ENCODE results near the gene CLMN. TPM values are rescaled to one million over a fixed set of nuclear protein-coding genes. Genes with fewer than 3 reads are reported as not detected.

CLMN gene
- total and polyA plus RNA-seq, 2 donors: 4.3 to 11.1 TPM

DNA sequence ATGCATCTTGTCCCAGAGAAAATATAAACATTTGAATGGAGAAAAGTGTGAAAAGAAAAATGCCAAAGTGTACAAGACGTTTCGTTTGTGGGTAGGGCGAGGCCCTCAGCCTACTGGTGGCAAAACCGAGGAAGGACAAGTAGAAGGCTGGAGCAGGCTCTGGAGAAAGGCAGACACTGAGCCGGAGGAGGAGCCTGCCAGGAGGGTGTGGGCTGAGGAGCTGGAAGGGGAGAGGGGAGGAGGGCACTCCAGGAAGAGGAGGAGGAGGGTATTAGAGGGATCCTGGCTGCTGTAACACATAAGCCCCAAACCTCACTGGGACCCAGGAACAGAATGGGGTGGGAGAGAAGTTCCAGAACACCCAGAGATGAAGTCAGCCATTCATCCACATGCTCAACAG lies 47.7 kb downstream of the CLMN start:
- no peak overlapping the region for H3K27ac ChIP-seq (ENCODE audit: low read depth)
- no peak for DNase-seq (ENCODE audit: extremely low spot score)
- H3K36me3 ChIP-seq (ENCODE audit: insufficient read depth): no peaks in the 10 kb centered on the region
- WGBS: 72% methylated on average over 5 of the region's 5 CpGs
- no peak overlapping the region for H3K4me3 ChIP-seq (ENCODE audit: low read depth, low read length)
- H3K4me1 ChIP-seq (ENCODE audit: insufficient read depth): no peaks in the 10 kb centered on the region

GRCh38 chr14:95270203-95270602 lies 49.5 kb downstream of the CLMN start:
- Histone ChIP-seq H3K27ac (ENCODE audit: low read depth) (no peak overlapping the region), H3K36me3 (ENCODE audit: insufficient read depth) (no peaks in the 10 kb centered on the region), H3K4me1 (ENCODE audit: insufficient read depth) (no peaks in the 10 kb centered on the region), H3K4me3 (ENCODE audit: low read depth, low read length) (no peak overlapping the region)
- no peak for DNase-seq (ENCODE audit: extremely low spot score)
- 83% methylated on average over 2 of the region's 2 CpGs for WGBS

DNA sequence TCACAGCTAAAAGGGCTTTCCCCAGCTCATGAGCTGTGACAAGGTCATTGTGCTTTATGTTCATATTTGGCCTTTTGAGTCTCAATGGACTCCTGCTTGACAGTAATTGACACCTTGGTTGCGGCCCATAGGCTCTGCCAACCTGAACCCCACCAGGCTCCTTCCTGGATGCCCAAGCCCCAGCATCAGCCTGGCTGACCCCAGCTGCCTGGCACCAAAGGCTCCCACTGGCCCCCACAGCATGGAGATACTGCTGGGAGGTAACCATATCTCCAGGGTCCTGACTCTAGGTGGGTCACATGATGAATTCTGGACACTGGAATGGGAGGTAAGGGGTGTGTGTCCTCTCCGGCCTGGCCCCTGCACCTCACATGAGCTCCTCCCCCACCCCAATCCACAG lies 50.2 kb downstream of the CLMN start:
- no peak overlapping the region for H3K4me3 ChIP-seq (ENCODE audit: low read depth, low read length)
- H3K27ac ChIP-seq (ENCODE audit: low read depth): no peak overlapping the region
- no peak for DNase-seq (ENCODE audit: extremely low spot score)
- H3K4me1 ChIP-seq (ENCODE audit: insufficient read depth): no peaks in the 10 kb centered on the region
- 85% methylated on average over 2 of the region's 2 CpGs for WGBS
- H3K36me3 ChIP-seq (ENCODE audit: insufficient read depth): no peaks in the 10 kb centered on the region

DNA sequence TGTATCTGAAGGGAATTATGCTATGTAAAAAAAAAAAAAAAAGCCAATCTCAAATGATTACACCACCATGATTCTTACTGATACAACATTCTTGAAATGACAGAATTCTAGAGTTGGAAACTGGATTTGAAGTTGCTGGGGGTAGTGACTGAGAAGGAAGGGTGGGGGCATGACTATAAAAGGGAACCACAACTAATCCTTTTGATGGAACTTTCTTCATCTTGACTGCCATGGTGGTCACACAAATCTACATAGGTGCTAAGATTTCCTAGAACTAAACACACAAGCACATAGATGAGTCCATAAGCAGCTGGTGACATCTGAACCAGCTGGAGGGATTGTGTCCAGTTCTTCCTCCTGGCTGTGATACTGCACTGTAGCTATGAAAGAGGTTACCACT lies 51.4 kb downstream of the CLMN start:
- Histone ChIP-seq H3K4me1 (ENCODE audit: insufficient read depth) (no peaks in the 10 kb centered on the region), H3K27ac (ENCODE audit: low read depth) (no peak overlapping the region), H3K36me3 (ENCODE audit: insufficient read depth) (no peaks in the 10 kb centered on the region), H3K4me3 (ENCODE audit: low read depth, low read length) (no peak overlapping the region)
- DNase-seq (ENCODE audit: extremely low spot score): no peak

- Histone ChIP-seq H3K4me1 (ENCODE audit: insufficient read depth) (no peaks in the 10 kb centered on the region), H3K4me3 (ENCODE audit: low read depth, low read length) (no peak overlapping the region), H3K27ac (ENCODE audit: low read depth) (no peak overlapping the region), H3K36me3 (ENCODE audit: insufficient read depth) (no peaks in the 10 kb centered on the region)
- DNase-seq (ENCODE audit: extremely low spot score): no peak
- 70% methylated on average over 4 of the region's 4 CpGs for WGBS
Observed at GRCh38 chr14:95267306-95267705, 52.4 kb downstream of the CLMN start.

DNA sequence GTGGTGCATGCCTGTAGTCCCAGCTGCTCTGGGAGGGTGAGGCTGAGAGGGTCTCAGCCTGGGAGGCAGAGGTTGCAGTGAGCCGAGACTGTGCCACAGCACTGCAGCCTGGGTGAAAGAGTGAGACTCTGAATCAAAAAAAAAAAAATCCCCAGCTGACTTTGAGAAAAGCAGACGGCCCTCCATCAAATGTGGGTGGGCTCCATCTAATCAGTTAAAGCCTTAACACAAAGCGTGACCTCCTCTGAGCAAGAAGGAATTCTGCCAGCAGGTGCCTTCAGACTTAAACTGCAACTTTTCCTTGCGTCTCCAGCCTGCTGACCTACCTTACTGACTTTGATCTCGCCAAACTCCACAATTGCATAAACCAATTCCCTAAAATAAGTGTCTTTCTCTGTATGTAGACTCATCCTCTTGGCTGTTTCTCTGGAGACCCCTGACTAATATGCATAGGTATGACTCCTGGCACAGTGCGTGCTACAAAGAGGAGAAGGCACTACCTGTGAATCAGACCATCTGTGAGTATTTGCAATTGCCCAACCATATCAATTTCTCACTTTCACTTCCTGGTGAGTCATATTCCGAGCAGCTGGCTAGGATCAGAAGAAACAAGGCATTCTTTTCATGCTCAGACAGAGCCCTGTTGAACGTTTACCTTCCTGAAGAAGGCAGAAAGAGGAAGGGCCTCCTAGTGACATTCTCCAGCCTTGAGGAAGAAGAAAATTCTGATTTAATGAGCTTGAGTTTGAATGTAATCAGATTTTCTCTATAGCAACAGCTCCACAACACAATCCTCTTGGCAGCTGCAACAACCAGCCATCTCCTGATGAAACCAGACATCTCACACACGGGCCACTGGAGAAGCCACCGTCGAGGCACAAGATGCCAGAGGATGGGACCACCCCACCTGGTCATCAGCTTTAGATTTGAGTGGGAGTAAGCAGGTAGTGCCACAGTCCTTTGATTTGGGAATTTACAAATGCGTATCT lies 54.3 kb downstream of the CLMN start:
- DNase-seq (ENCODE audit: extremely low spot score): peak; percentile 92
- H3K4me1 ChIP-seq (ENCODE audit: insufficient read depth): no peaks in the 10 kb centered on the region
- no peaks in the 10 kb centered on the region for H3K36me3 ChIP-seq (ENCODE audit: insufficient read depth)
- H3K4me3 ChIP-seq (ENCODE audit: low read depth, low read length): no peak overlapping the region
- peak overlapping the region; percentile 28 for H3K27ac ChIP-seq (ENCODE audit: low read depth)
- WGBS: 33% methylated on average over 12 of the region's 12 CpGs

DNA sequence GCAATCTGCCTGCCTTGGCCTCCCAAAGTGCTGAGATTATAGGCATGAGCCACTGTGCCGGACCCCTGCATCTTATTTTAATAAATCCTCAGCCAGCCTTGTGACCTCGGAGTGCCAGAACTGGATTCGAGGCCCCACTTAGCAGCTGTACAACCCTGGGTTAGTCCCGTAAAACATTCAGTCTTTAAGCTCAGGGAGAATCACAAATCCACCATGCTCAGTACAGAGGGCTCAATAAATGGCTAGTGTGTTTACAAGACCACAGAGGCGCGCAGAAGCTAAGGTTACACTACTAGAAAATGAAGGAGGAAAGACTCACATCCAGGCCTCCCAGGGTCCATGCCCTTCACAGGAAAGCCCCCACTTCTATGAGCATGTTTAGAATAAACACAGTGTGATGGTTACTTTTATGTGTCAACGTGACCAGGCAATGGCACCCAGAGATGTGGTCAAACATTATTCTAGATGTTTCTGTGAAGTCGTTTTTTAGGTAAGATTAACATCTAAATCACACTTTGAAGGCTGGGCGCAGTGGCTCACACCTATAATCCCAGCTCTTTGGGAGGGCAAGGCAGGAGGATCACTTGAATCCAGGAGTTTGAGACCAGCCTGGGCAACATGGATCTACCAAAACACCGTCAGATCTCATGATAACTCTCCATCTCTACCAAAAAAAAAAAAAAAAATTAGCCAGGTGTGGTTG lies 55.3 kb downstream of the CLMN start:
- no peak overlapping the region for H3K27ac ChIP-seq (ENCODE audit: low read depth)
- WGBS: 64% methylated on average over 10 of the region's 10 CpGs
- no peaks in the 10 kb centered on the region for H3K4me1 ChIP-seq (ENCODE audit: insufficient read depth)
- no peak overlapping the region for H3K4me3 ChIP-seq (ENCODE audit: low read depth, low read length)
- no peaks in the 10 kb centered on the region for H3K36me3 ChIP-seq (ENCODE audit: insufficient read depth)
- no peak for DNase-seq (ENCODE audit: extremely low spot score)

GRCh38 chr14:95263527-95264231 lies 56.0 kb downstream of the CLMN start:
- Histone ChIP-seq H3K36me3 (ENCODE audit: insufficient read depth) (no peaks in the 10 kb centered on the region), H3K4me1 (ENCODE audit: insufficient read depth) (no peaks in the 10 kb centered on the region), H3K27ac (ENCODE audit: low read depth) (no peak overlapping the region), H3K4me3 (ENCODE audit: low read depth, low read length) (no peak overlapping the region)
- no peak for DNase-seq (ENCODE audit: extremely low spot score)
- 94% methylated on average over 7 of the region's 7 CpGs for WGBS

DNA sequence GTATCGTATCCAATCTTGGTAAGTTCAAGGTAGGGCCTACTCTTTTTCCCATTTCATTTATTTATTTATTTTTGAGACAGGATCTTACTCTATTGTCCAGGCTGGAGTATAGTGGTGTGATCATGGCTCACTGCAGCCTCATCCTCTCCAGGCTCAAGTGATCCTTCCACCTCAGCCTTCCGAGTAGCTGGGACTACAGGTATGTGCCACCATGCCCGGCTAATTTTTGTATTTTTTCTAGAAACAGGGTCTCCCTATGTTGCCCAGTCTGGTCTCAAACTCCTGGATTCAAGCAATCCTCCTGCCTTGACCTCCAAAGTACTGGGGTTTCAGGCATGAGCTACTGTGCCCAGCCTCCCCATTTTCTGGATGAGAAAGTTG lies 57.2 kb downstream of the CLMN start:
- DNase-seq (ENCODE audit: extremely low spot score): no peak
- Histone ChIP-seq H3K4me3 (ENCODE audit: low read depth, low read length) (no peak overlapping the region), H3K4me1 (ENCODE audit: insufficient read depth) (no peaks in the 10 kb centered on the region), H3K27ac (ENCODE audit: low read depth) (no peak overlapping the region), H3K36me3 (ENCODE audit: insufficient read depth) (no peaks in the 10 kb centered on the region)
- WGBS: 77% methylated on average over 3 of the region's 3 CpGs

- Histone ChIP-seq H3K27ac (ENCODE audit: low read depth) (no peak overlapping the region), H3K36me3 (ENCODE audit: insufficient read depth) (no peaks in the 10 kb centered on the region)
- 80% methylated on average over 16 of the region's 16 CpGs for WGBS
Observed at GRCh38 chr14:95261616-95262510, 57.8 kb downstream of the CLMN start.

GRCh38 chr14:95260537-95261361 lies 59.0 kb downstream of the CLMN start:
- Histone ChIP-seq H3K27ac (ENCODE audit: low read depth) (no peak overlapping the region), H3K36me3 (ENCODE audit: insufficient read depth) (no peaks in the 10 kb centered on the region), H3K4me3 (ENCODE audit: low read depth, low read length) (no peak overlapping the region), H3K4me1 (ENCODE audit: insufficient read depth) (no peaks in the 10 kb centered on the region)
- DNase-seq (ENCODE audit: extremely low spot score): no peak
- 79% methylated on average over 19 of the region's 19 CpGs for WGBS

More at GRCh38 chr14:95261616-95262510, 57.8 kb downstream of the CLMN start:
- no peak for DNase-seq (ENCODE audit: extremely low spot score)
- Histone ChIP-seq H3K4me3 (ENCODE audit: low read depth, low read length) (no peak overlapping the region), H3K4me1 (ENCODE audit: insufficient read depth) (no peaks in the 10 kb centered on the region)

All from urinary bladder (tissue), 4 donors.